ENCODE results near the gene NOSIP. TPM values are rescaled to one million over a fixed set of nuclear protein-coding genes. Genes with fewer than 3 reads are reported as not detected.

Gene NOSIP
- total and polyA plus RNA-seq, 7 donors = 53.9 to 104 (median 69.9) TPM

- peak overlapping the region; percentile 23 for H3K27ac ChIP-seq
- 71 to 81% (median 73%) methylated on average over 5 to 7 of the region's 7 CpGs for WGBS, 3 donors
These were observed 21.8 kb downstream of the NOSIP start for GRCh38 chr19:49558591-49558990.

GRCh38 chr19:49557641-49558325 is 22.6 kb downstream of the NOSIP start:
- Histone ChIP-seq H3K4me1 (peaks cover 33% of the 10 kb centered on the region), H3K27me3 (ENCODE audit: insufficient read depth in 3 of 3, low read length in 2 of 3) (no peaks in the 10 kb centered on the region), H3K4me3 (no peak overlapping the region), H3K36me3 (ENCODE audit: insufficient read depth in 1 of 2, low read depth in 1 of 2) (peaks cover 5 to 62% of the 10 kb centered on the region in 2 donors), H3K27ac (peak overlapping the region; percentile 23), H3K9me3 (no peaks in the 10 kb centered on the region)
- DNase-seq = no peak
- TF ChIP-seq, protein P1, sequence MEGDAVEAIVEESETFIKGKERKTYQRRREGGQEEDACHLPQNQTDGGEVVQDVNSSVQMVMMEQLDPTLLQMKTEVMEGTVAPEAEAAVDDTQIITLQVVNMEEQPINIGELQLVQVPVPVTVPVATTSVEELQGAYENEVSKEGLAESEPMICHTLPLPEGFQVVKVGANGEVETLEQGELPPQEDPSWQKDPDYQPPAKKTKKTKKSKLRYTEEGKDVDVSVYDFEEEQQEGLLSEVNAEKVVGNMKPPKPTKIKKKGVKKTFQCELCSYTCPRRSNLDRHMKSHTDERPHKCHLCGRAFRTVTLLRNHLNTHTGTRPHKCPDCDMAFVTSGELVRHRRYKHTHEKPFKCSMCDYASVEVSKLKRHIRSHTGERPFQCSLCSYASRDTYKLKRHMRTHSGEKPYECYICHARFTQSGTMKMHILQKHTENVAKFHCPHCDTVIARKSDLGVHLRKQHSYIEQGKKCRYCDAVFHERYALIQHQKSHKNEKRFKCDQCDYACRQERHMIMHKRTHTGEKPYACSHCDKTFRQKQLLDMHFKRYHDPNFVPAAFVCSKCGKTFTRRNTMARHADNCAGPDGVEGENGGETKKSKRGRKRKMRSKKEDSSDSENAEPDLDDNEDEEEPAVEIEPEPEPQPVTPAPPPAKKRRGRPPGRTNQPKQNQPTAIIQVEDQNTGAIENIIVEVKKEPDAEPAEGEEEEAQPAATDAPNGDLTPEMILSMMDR (IDR thresholded peaks at IDR 0.05) = no peak
- WGBS, 3 donors = 81 to 86% (median 83%) methylated on average over 18 of the region's 18 CpGs
- ATAC-seq = no peak
- intact Hi-C loops (cut with DNase I) = no loop called here

More at GRCh38 chr19:49558591-49558990, 21.8 kb downstream of the NOSIP start:
- DNase-seq (no peak), ATAC-seq (no peak)
- Histone ChIP-seq H3K9me3 (no peaks in the 10 kb centered on the region), H3K27me3 (ENCODE audit: insufficient read depth in 3 of 3, low read length in 2 of 3) (no peaks in the 10 kb centered on the region), H3K4me1 (peaks cover 42% of the 10 kb centered on the region), H3K4me3 (no peak overlapping the region), H3K36me3 (ENCODE audit: insufficient read depth in 1 of 2, low read depth in 1 of 2) (peaks cover 5 to 61% of the 10 kb centered on the region in 2 donors)
- intact Hi-C loops (cut with DNase I) = no loop called here
- TF ChIP-seq, protein P1 (IDR thresholded peaks at IDR 0.05) = no peak

- Histone ChIP-seq H3K27me3 (ENCODE audit: insufficient read depth in 3 of 3, low read length in 2 of 3) (no peaks in the 10 kb centered on the region), H3K36me3 (ENCODE audit: insufficient read depth in 1 of 2, low read depth in 1 of 2) (peaks cover 5 to 65% of the 10 kb centered on the region in 2 donors), H3K27ac (peak overlapping the region; percentile 36), H3K4me1 (peaks cover 23% of the 10 kb centered on the region), H3K4me3 (no peak overlapping the region), H3K9me3 (no peaks in the 10 kb centered on the region)
- DNase-seq (peak in 1 of 2 donors; percentile 28), ATAC-seq (no peak)
- TF ChIP-seq, protein P1 (IDR thresholded peaks at IDR 0.05) = no peak
- 79 to 84% (median 82%) methylated on average over 56 to 66 of the region's 66 CpGs for WGBS, 3 donors
- intact Hi-C loops (cut with DNase I) = no loop called here
These were observed 23.7 kb downstream of the NOSIP start for GRCh38 chr19:49556412-49557398.

GRCh38 chr19:49555600-49556411 is 24.6 kb downstream of the NOSIP start:
- peak overlapping the region; percentile 36 for H3K27ac ChIP-seq
- WGBS, 3 donors = 81 to 90% (median 85%) methylated on average over 44 to 51 of the region's 53 CpGs
- intact Hi-C loops (cut with DNase I) = no loop called here

More at GRCh38 chr19:49555600-49556411, 24.6 kb downstream of the NOSIP start:
- Histone ChIP-seq H3K27me3 (ENCODE audit: insufficient read depth in 3 of 3, low read length in 2 of 3) (no peaks in the 10 kb centered on the region), H3K36me3 (ENCODE audit: insufficient read depth in 1 of 2, low read depth in 1 of 2) (peaks cover 5 to 67% of the 10 kb centered on the region in 2 donors), H3K4me3 (no peak overlapping the region), H3K4me1 (peaks cover 14% of the 10 kb centered on the region), H3K9me3 (no peaks in the 10 kb centered on the region)
- DNase-seq (peak; percentile 62 to 85), ATAC-seq (peak; percentile 46 to 70 (median 56))
- TF ChIP-seq, protein P1 (IDR thresholded peaks at IDR 0.05) = no peak

Data from psoas muscle (tissue), 8 donors.